ENCODE data around the gene DCXR. TPM values are rescaled to one million over a fixed set of nuclear protein-coding genes. Genes with fewer than 3 reads are reported as not detected.

Gene DCXR
- total and polyA plus RNA-seq, 2 donors (not counting 1 experiment from before 2014, with no cell fraction given), result 63.9 to 143 TPM

- Mint-ChIP-seq H3K4me3 (no peak overlapping the region), H3K9me3 (ENCODE audit: insufficient read depth) (no peaks in the 10 kb centered on the region), H3K27ac (no peak overlapping the region), H3K27me3 (no peaks in the 10 kb centered on the region), H3K4me1 (peaks cover 7% of the 10 kb centered on the region)
- Histone ChIP-seq H2AFZ (ENCODE audit: insufficient read depth, low read depth, low read length, poor library complexity, severe bottlenecking) (no peak overlapping the region), H3K4me3 (ENCODE audit: control extremely low read depth in 1 of 5, extremely low read depth in 1 of 5, insufficient read depth in 1 of 5, low read depth in 2 of 5, low read length in 4 of 5) (no peak overlapping the region), H3K4me2 (replicated peaks; ENCODE audit: low read depth, low read length, poor library complexity, severe bottlenecking) (no peak overlapping the region), H4K20me1 (ENCODE audit: control insufficient read depth, insufficient read depth, low read length, poor library complexity, severe bottlenecking) (no peaks in the 10 kb centered on the region), H3K9me3 (ENCODE audit: control extremely low read depth in 1 of 3, control insufficient read depth in 2 of 3, insufficient read depth in 1 of 3, low read length in 2 of 3) (no peaks in the 10 kb centered on the region), H3K27me3 (replicated peaks in 1 of 4; ENCODE audit: control extremely low read depth in 1 of 4, control insufficient read depth in 3 of 4, insufficient read depth in 4 of 4, low read length in 3 of 4) (no peaks in the 10 kb centered on the region), H3K36me3 (replicated peaks in 1 of 2; ENCODE audit: control extremely low read depth in 1 of 2, control insufficient read depth in 1 of 2, extremely low read depth in 1 of 2, insufficient read depth in 2 of 2, low read length in 1 of 2) (peaks cover 0 to 1% of the 10 kb centered on the region in 2 experiments), H3K9ac (ENCODE audit: low read length) (no peak overlapping the region), H3K27ac (ENCODE audit: low read length in 2 of 2) (no peak overlapping the region), H3K79me2 (ENCODE audit: control insufficient read depth, insufficient read depth, low read length) (no peaks in the 10 kb centered on the region), H3K4me1 (ENCODE audit: control insufficient read depth in 2 of 2, insufficient read depth in 2 of 2, low read length in 2 of 2) (no peaks in the 10 kb centered on the region)
- TF ChIP-seq EZH2 (IDR thresholded peaks at IDR 0.05; ENCODE audit: borderline replicate concordance, insufficient read depth, low read depth, low read length, poor library complexity, severe bottlenecking), result no peak
- WGBS (ENCODE audit: insufficient coverage), result 91% methylated on average over 13 of the region's 16 CpGs
- no peak for DNase-seq
- ATAC-seq (ENCODE audit: low read depth), result no peak
- intact Hi-C loops (cut with micrococcal nuclease), result no loop called here
- POLR2A ChIA-PET, result no interaction called here
- CTCF ChIA-PET, result interaction anchor here (1.0 kb wide), 1 partner anchor 111 kb away, joined by 3 read pairs; no protein-coding TSS in a partner anchor
Observed at GRCh38 chr17:82043507-82043906, 6.0 kb upstream of the DCXR start.

GRCh38 chr17:82042649-82043048 is 5.2 kb upstream of the DCXR start:
- no peak overlapping the region for H3K27ac Mint-ChIP-seq
- no peaks in the 10 kb centered on the region for H3K9me3 Mint-ChIP-seq (ENCODE audit: insufficient read depth)
- no peak for DNase-seq
- no peak overlapping the region for H3K9ac ChIP-seq (ENCODE audit: low read length)
- H3K9me3 ChIP-seq (ENCODE audit: control extremely low read depth in 1 of 3, control insufficient read depth in 2 of 3, insufficient read depth in 1 of 3, low read length in 2 of 3), result peaks cover 0 to 2% (median 0%) of the 10 kb centered on the region in 3 donors
- no peak overlapping the region for H3K4me3 Mint-ChIP-seq
- no peak for TF ChIP-seq CTCF (IDR thresholded peaks at IDR 0.05)
- no peak for TF ChIP-seq EZH2 (IDR thresholded peaks at IDR 0.05; ENCODE audit: borderline replicate concordance, insufficient read depth, low read depth, low read length, poor library complexity, severe bottlenecking)
- POLR2A ChIA-PET, result no interaction called here
- no peak for ATAC-seq (ENCODE audit: low read depth)
- H3K27ac ChIP-seq (ENCODE audit: low read length in 2 of 2), result no peak overlapping the region
- H2AFZ ChIP-seq (ENCODE audit: insufficient read depth, low read depth, low read length, poor library complexity, severe bottlenecking), result no peak overlapping the region
- WGBS (ENCODE audit: insufficient coverage), result 96% methylated on average over 9 of the region's 9 CpGs
- H3K4me2 ChIP-seq (replicated peaks; ENCODE audit: low read depth, low read length, poor library complexity, severe bottlenecking), result no peak overlapping the region
- no peaks in the 10 kb centered on the region for H3K27me3 ChIP-seq (replicated peaks in 1 of 4; ENCODE audit: control extremely low read depth in 1 of 4, control insufficient read depth in 3 of 4, insufficient read depth in 4 of 4, low read length in 3 of 4)
- CTCF ChIA-PET, result no interaction called here
- no peaks in the 10 kb centered on the region for H3K79me2 ChIP-seq (ENCODE audit: control insufficient read depth, insufficient read depth, low read length)
- H3K4me3 ChIP-seq (ENCODE audit: control extremely low read depth in 1 of 5, extremely low read depth in 1 of 5, insufficient read depth in 1 of 5, low read depth in 2 of 5, low read length in 4 of 5), result no peak overlapping the region
- intact Hi-C loops (cut with micrococcal nuclease), result no loop called here
- no peaks in the 10 kb centered on the region for H3K27me3 Mint-ChIP-seq
- H3K36me3 ChIP-seq (replicated peaks in 1 of 2; ENCODE audit: control extremely low read depth in 1 of 2, control insufficient read depth in 1 of 2, extremely low read depth in 1 of 2, insufficient read depth in 2 of 2, low read length in 1 of 2), result no peaks in the 10 kb centered on the region
- H4K20me1 ChIP-seq (ENCODE audit: control insufficient read depth, insufficient read depth, low read length, poor library complexity, severe bottlenecking), result no peaks in the 10 kb centered on the region
- peaks cover 11% of the 10 kb centered on the region for H3K4me1 Mint-ChIP-seq
- H3K4me1 ChIP-seq (ENCODE audit: control insufficient read depth in 2 of 2, insufficient read depth in 2 of 2, low read length in 2 of 2), result peaks cover 5 to 6% of the 10 kb centered on the region in 2 donors

Measured in B cell (primary cell).